HTR-8/SVneo (cell line): ENCODE results near the gene ARHGEF3.
"Not testable (repeated sequence)": the region's sequence is repeated elsewhere in the genome, so short reads cannot be mapped to it uniquely, and the experiment has no call there.

ENCODE experiments used
- DNase-seq: peaks from one replicate; pipeline ENCODE4 v3.0.0; 2011; ENCODE audit warnings: low spot score, mixed read lengths; ENCODE audit not compliant: insufficient read length
- FAIRE-seq: peaks from 2 replicates; lab custom pipeline; 2011; peaks lifted over from hg19 to GRCh38; lab: Jason Lieb, UNC

Gene ARHGEF3

DNA sequence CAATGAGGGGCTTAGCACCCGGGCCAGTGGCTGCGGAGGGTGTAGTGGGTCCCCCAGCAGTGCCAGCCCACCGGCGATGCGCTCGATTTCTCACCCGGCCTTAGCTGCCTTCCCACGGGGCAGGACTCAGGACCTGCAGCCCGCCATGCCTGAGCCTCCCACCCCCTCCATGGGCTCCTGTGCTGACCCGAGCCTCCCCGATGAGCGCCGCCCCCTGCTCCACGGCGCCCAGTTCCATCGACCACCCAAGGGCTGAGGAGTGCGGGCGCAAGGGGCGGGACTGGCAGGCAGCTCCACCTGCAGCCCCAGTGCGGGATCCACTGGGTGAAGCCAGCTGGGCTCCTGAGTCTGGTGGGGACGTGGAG lies 109.8 kb downstream of the ARHGEF3 start:
- not testable (repeated sequence) for DNase-seq, FAIRE-seq

DNA sequence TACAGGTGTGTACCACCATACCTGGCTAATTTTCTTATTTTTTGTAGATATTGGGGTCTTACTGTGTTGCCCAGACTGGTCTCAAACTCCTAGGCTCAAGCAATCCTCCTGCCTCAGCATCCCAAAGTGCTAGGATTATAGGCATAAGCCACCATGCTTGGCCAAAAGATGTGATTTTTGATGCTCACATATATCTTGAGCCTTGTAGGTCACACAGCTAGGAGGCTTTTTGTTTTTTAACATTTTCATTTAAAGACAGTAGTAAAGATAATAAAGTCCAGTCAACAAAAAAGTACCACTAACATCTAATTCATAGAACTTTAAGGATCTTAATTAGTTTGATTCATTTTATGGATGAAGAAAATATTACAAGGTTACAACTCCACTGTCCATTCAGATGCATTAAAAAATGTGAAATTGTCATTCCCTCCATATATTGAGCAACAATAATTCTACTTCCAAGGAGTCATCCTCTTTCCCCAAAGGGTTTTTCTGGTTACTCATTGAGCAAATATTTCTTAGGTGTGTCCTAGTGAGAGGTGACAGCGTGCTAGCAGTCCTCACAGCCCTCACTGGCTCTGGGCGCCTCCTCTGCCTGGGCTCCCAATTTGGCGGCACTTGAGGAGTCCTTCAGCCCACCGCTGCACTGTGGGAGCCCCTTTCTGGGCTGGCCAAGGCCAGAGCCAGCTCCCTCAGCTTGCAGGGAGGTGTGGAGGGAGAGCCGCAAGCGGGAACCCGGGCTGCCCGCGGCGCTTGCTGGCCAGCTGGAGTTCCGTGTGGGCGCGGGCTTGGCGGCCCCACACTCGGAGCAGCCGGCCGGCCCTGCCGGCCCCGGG lies 110.4 kb downstream of the ARHGEF3 start:
- FAIRE-seq (no peak), DNase-seq (no peak)

DNA sequence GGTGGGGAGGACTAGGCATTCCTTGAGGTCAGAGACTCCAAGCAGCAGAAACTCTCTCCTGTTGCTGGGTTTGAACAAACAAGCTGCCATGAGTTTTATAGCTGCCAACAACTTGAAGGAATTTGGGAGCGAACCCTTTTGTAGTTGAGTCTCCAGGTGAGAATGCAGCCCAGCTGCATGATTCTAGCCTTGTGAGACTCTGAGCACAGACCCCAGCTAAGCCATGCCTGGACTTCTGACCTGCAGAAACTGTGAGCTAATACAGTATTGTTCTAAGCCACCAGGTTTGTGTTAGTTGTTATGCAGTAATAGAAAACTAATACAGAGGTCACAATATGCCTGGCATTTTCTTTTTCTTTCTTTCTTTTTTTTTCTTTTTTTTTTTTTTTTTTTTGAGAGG lies 112.4 kb downstream of the ARHGEF3 start:
- FAIRE-seq: no peak
- DNase-seq: no peak

DNA sequence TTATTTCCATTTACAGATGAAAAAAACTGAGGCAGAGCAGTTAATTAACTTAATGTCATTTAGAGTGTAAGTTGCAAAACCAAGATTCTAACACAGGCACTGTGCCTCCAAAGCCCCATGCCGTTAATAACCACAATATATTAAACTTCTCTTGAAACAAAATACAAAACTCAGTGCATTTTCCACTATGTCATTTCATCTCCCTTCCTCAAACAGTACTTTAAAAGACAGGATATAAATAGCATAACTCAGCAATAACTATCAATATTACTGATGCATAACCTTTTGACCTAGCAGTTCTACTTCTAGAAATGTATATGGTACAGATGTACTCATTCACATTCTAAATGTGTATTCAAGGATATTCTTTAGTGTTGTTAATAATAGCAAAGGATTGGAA lies 113.6 kb downstream of the ARHGEF3 start:
- no peak for DNase-seq

DNA sequence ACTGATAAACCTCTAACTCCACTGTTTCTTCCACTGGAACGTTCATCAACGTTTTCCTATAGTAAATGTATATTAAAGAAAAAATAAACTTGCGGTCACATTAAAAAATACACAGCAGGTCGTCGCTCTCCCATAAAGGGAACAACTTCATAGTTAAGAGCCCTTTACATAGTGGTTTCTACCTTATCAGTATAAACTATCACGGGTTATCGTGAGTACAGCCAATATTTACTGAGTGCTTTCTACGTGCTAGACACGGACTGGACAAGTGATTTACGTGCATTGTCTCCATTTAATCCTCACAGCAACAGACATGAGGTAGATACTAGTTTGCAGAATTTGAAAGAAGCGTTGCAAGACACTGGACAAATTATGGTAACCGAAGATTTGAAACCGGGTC lies 117.7 kb downstream of the ARHGEF3 start:
- no peak for DNase-seq
- FAIRE-seq: no peak

More for the DNA sequence above, 113.6 kb downstream of the ARHGEF3 start:
- peak; percentile 36 for FAIRE-seq

DNA sequence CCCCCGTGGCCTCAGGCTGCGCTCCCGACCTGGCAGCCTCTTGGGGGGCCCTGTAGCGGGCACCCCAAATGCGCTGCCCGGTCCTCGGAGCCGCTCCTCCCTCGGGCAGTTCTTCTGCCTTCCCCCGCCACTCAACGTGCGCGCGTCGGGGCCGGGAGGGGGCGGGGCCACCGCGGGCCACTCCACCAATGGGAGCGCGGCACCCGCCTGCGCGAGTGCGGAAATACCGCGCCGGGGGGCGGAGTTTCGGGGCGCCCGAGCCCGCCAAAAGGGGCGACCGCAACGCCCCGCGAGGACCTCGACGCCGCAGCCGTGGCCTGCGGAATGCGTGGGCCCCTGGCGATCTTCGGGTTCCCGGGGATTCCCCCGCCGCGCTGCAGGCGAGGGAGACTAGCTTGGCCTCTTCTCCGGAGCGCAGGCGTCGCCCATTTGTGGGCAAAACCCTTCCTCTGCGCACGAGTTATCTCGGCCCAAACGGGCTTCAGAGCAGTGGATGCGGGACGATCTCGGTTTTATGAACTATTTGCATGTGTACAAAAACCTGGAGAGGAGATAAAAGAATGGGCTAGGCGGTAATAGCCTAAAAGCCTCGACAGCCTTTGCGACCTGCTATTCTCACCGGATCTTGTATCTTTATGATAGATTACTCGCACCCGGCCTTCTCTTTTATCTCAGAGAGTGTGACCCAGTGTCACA lies 118.5 kb downstream of the ARHGEF3 start, which contains the start of gene TASOR:
Gene TASOR, minus strand, starts transcription at position 144 of the 696 bp plus-strand sequence. CDS start 259 bp downstream, outside the sequence.
- no peak for FAIRE-seq
- DNase-seq: peak; percentile 78

DNA sequence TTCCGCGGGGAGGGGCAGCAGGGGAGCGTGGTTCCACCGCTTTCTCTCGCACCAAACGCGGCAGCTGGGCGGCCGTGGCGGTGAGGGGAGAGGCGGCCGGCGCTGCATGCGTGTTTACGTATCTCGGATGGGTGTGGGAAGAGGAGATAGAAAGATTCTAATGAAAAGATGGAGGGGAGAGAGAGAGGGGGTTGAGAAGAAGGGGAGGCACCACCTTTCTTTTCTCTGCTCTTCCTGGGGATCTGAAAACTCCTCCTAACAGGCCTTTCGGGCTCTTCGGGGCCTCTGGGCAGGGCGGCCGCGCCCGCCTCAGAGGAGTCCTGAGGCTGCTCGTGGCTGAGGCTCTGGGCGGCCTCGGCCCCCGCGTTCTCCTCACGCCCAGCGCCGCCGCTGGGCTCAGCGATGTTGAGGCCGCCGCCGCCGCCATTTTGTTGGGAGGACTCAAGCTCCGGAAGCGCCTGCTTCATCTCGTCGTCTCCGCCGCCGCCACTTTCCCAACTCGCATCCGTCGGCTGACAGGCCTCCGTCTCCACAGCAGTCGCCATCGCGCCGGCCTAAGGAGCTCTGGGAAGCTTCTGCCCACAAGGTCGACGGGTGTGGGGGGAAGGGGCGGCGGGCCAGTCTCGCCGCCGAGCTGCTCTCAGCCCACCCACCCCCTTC lies 119.2 kb downstream of the ARHGEF3 start:
- DNase-seq: peak; percentile 51

DNA sequence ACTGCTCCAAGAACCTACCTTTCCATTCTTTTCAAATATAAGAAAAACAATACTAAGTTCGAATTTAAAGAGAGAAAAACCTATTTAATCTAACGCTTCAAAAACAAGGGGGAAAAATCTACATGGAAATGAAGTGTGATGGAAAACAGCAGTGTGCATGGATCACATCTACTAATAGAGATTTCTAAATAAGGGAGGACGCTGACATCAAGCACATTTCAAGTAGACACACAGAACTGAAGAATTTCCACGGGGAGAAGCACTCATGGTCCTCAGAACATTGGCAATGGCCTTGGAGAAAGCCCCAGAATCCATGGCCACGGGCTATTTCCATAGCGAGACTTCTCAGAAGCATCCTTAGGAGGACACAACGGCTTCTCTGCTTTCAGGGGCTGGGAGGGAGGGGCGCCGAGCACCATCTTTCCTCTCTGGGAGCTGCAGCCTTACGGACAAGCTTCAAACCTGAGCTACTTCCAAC lies 119.7 kb downstream of the ARHGEF3 start:
- FAIRE-seq (no peak), DNase-seq (no peak)

More for the DNA sequence above, 119.2 kb downstream of the ARHGEF3 start:
- FAIRE-seq: peak; percentile 82

DNA sequence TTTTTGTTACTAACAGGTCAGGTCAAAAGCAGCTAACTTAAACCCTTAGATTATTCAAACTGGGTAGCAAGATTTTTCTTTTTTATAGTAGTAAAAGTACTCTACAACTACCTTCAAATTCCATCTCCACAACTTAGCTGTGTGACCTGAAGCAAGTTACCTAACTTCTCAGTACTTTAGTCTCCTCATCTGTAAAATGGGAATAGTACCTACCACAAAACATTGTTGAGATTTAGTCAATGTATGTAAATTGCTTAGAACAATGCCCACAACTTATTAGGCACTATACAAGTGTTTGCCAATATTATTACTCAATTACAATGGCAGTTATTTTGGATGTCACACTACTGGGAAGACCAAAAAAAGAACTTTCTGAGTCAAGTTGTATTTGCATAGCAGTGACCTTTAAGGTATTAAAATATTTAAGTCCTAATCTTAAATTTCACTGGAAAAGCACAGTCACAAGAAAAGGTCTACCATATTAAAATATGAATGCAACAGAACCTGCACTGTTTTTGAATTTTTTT lies 121.6 kb downstream of the ARHGEF3 start:
- FAIRE-seq (no peak), DNase-seq (no peak)
